Fibroblast of lung (primary cell): Measurements from ENCODE around the gene P2RY8. TPM values are rescaled to one million over a fixed set of nuclear protein-coding genes. Genes with fewer than 3 reads are reported as not detected.

Experiments used
- DNase-seq, 2 donors: peaks; one replicate each; pipeline versions ENCODE4 v3.0.0 to v3.0.0-alpha.2; 2010; ENCODE audit warnings: low read depth in 2 of 2
- H2AFZ ChIP-seq: 2 replicates; pipeline ENCODE4 v1.5.1; 2012; ENCODE audit warnings: low read length, control low read depth, inconsistent platforms
- H3K27ac ChIP-seq: 2 replicates; pipeline ENCODE4 v1.5.1; 2011; ENCODE audit warnings: low read length, control low read depth; ENCODE audit not compliant: insufficient read depth
- H3K27me3 ChIP-seq: 2 replicates; pipeline ENCODE4 v1.5.1; 2011; ENCODE audit warnings: mild to moderate bottlenecking, low read length; ENCODE audit not compliant: control insufficient read depth, insufficient read depth
- H3K36me3 ChIP-seq: 2 replicates; pipeline ENCODE4 v1.5.1; 2011; ENCODE audit warnings: low read length; ENCODE audit not compliant: control insufficient read depth, insufficient read depth
- H3K4me1 ChIP-seq: 2 replicates; pipeline ENCODE4 v1.5.1; 2011; ENCODE audit warnings: low read length; ENCODE audit not compliant: control insufficient read depth, insufficient read depth; ENCODE audit errors: extremely low read depth
- H3K4me2 ChIP-seq: 2 replicates; pipeline ENCODE4 v1.5.1; 2011; ENCODE audit warnings: low read length, control low read depth; ENCODE audit not compliant: insufficient read depth; ENCODE audit errors: extremely low read depth
- H3K4me3 ChIP-seq, 4 experiments: fragments of 200-600 bp in 1 of 4; sonication (generic) in 1 of 4; replicated peaks in 1 of 4; 2 replicates each; pipeline ENCODE4 v1.5.1; 2011 to 2016; ENCODE audit warnings: low read length in 4 of 4, low read depth in 3 of 4, mild to moderate bottlenecking in 3 of 4, control low read depth in 2 of 4, inconsistent platforms in 1 of 4, mixed read lengths in 1 of 4; ENCODE audit not compliant: insufficient read depth in 1 of 4; ENCODE audit errors: control extremely low read depth in 1 of 4
- H3K79me2 ChIP-seq: 2 replicates; pipeline ENCODE4 v1.5.1; 2012; ENCODE audit warnings: mild to moderate bottlenecking, low read length, inconsistent platforms; ENCODE audit not compliant: control insufficient read depth, insufficient read depth
- H3K9ac ChIP-seq: 2 replicates; pipeline ENCODE4 v1.5.1; 2011; ENCODE audit warnings: mild to moderate bottlenecking, low read length, control low read depth; ENCODE audit not compliant: insufficient read depth
- H3K9me3 ChIP-seq: 2 replicates; pipeline ENCODE4 v1.5.1; 2012; ENCODE audit warnings: low read depth, low read length; ENCODE audit not compliant: control insufficient read depth, insufficient read depth
- H4K20me1 ChIP-seq: 2 replicates; pipeline ENCODE4 v1.5.1; 2011; ENCODE audit warnings: low read length; ENCODE audit not compliant: control insufficient read depth, insufficient read depth; ENCODE audit errors: extremely low read depth
- EZH2 ChIP-seq: IDR thresholded peaks from 2 replicates; pipeline ENCODE4 v1.5.1; 2012; ENCODE audit warnings: low read length, control low read depth, mild to moderate bottlenecking; ENCODE audit errors: missing control alignments
- polyA plus RNA-seq, 2 donors: library from polyadenylated mRNA; depleted of rRNA in 1 of 2; stranded (reverse) in 1 of 2; unstranded in 1 of 2; fragments of >200 nt; gene quantifications; 2 replicates each; pipeline ENCODE4 v1.2.1, GENCODE V29; 2011 to 2012; ENCODE audit warnings: missing spikeins in 1 of 2
- total RNA-seq: library from RNA; depleted of rRNA; stranded (reverse); fragments of >200 nt; gene quantifications from 2 replicates; pipeline ENCODE4 v1.2.1, GENCODE V29; 2014
- TF ChIP-seq, protein P1 (sequence below), 2 donors: IDR thresholded peaks in 1 of 2; conservative IDR thresholded peaks in 1 of 2; 1 replicate in 1 of 2; 2 replicates in 1 of 2; pipeline ENCODE4 v1.5.1; 2011 to 2012; ENCODE audit warnings: low read length in 2 of 2, control low read depth in 1 of 2, inconsistent platforms in 1 of 2, low read depth in 1 of 2, mild to moderate bottlenecking in 1 of 2

The P2RY8 gene
- total and polyA plus RNA-seq, 2 donors (not counting 1 experiment from before 2014, with no cell fraction given): not detected

DNA sequence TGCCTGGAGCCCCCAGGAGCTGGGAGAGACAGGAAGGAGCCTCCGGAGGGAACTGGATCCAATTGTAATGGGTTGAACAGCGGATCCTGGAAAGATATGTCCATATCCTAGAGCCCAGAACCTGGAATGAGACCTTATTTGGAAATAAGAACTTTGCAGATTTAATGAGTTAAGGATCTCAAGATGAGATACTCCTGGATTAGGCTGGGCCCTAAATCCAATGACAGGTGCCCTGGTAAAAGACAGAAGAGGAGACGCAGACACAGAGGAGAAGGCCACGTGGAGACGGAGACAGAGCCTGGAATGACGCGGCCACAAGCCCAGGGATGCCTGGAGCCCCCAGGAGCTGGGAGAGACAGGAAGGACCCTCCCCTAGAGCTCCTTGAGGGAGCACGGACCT, 34.1 kb downstream of the P2RY8 start:
- Histone ChIP-seq H3K36me3 (no peaks in the 10 kb centered on the region), H3K27ac (no peak overlapping the region), H3K79me2 (no peaks in the 10 kb centered on the region), H3K4me2 (no peak overlapping the region), H3K9me3 (no peaks in the 10 kb centered on the region), H3K9ac (no peak overlapping the region), H3K4me1 (no peaks in the 10 kb centered on the region), H4K20me1 (no peaks in the 10 kb centered on the region), H3K27me3 (no peaks in the 10 kb centered on the region), H3K4me3 (no peak overlapping the region), H2AFZ (no peak overlapping the region)
- TF ChIP-seq, protein P1, sequence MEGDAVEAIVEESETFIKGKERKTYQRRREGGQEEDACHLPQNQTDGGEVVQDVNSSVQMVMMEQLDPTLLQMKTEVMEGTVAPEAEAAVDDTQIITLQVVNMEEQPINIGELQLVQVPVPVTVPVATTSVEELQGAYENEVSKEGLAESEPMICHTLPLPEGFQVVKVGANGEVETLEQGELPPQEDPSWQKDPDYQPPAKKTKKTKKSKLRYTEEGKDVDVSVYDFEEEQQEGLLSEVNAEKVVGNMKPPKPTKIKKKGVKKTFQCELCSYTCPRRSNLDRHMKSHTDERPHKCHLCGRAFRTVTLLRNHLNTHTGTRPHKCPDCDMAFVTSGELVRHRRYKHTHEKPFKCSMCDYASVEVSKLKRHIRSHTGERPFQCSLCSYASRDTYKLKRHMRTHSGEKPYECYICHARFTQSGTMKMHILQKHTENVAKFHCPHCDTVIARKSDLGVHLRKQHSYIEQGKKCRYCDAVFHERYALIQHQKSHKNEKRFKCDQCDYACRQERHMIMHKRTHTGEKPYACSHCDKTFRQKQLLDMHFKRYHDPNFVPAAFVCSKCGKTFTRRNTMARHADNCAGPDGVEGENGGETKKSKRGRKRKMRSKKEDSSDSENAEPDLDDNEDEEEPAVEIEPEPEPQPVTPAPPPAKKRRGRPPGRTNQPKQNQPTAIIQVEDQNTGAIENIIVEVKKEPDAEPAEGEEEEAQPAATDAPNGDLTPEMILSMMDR (conservative IDR thresholded peaks at IDR 0.05 in 1 of 2, IDR thresholded peaks at IDR 0.05 in 1 of 2; ENCODE audit: low read depth in 1 of 2, low read length in 2 of 2): no peak
- no peak for TF ChIP-seq EZH2
- no peak for DNase-seq

GRCh38 chrX:1502241-1502640, 34.7 kb downstream of the P2RY8 start:
- DNase-seq: no peak
- H3K9me3 ChIP-seq: no peaks in the 10 kb centered on the region

DNA sequence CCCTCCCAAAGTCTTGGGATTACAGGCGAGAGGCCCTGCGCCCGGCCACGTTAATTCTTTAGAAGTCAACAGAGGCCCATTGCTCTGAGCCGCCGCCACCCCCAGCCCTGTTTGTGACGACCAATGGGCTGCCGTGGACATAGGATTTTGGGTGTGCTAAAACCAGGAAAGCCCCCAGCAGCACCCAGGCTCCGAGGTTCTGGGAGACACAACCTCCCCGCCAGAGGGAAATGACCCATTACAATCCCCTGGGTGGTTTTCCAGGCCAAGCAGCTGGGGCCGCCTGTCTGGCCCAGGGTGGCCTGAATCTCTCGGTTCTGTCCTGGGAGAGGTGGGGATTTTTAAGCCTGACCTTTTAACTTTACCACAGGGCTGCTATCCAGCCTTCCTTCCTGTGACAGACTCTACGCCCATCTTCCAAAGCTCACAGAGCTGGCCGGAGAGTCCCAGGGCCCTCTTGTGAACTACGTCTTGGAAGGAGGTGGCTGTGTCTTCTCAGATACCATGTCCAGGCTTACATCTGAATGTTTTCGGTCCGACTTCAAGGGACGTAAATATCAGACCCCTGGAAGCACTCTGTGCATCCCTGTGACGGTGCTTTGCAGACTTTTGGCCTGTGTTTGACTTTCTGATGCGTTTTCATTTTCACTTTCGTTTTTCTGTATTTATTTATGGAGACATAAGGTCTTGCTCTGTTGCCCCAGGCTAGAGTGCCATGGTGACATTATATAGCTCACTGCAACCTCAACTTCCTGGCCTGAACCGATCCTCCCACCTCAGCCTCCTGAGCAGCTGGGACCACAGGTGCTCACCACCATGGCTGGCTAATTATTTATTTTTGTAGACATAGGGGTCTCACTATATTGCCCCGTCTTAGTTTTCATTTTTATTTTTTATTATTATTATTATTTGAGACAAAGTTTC, 36.0 kb downstream of the P2RY8 start:
- H3K4me3 ChIP-seq: no peak overlapping the region
- no peak for DNase-seq
- H3K4me2 ChIP-seq: no peak overlapping the region
- no peak for TF ChIP-seq EZH2
- TF ChIP-seq, protein P1 (conservative IDR thresholded peaks at IDR 0.05 in 1 of 2, IDR thresholded peaks at IDR 0.05 in 1 of 2; ENCODE audit: low read depth in 1 of 2, low read length in 2 of 2): no peak
- no peaks in the 10 kb centered on the region for H3K79me2 ChIP-seq
- H3K27ac ChIP-seq: no peak overlapping the region
- no peaks in the 10 kb centered on the region for H3K27me3 ChIP-seq
- H3K4me1 ChIP-seq: no peaks in the 10 kb centered on the region
- H3K36me3 ChIP-seq: no peaks in the 10 kb centered on the region
- no peak overlapping the region for H3K9ac ChIP-seq
- no peaks in the 10 kb centered on the region for H4K20me1 ChIP-seq
- no peaks in the 10 kb centered on the region for H3K9me3 ChIP-seq
- no peak overlapping the region for H2AFZ ChIP-seq

More at GRCh38 chrX:1502241-1502640, 34.7 kb downstream of the P2RY8 start:
- TF ChIP-seq EZH2: no peak
- no peak overlapping the region for H3K27ac ChIP-seq
- H3K9ac ChIP-seq: no peak overlapping the region
- no peak overlapping the region for H3K4me2 ChIP-seq
- no peak overlapping the region for H2AFZ ChIP-seq
- H3K36me3 ChIP-seq: no peaks in the 10 kb centered on the region
- no peaks in the 10 kb centered on the region for H4K20me1 ChIP-seq
- no peak overlapping the region for H3K4me3 ChIP-seq
- H3K4me1 ChIP-seq: no peaks in the 10 kb centered on the region
- H3K27me3 ChIP-seq: no peaks in the 10 kb centered on the region
- no peaks in the 10 kb centered on the region for H3K79me2 ChIP-seq
